HG03342 (cell line): ENCODE measurements around the gene UIMC1.
"Not testable (repeated sequence)": the region's sequence is repeated elsewhere in the genome, so short reads cannot be mapped to it uniquely, and the experiment has no call there.

Experiments
- ATAC-seq: cut with Tn5 transposase; IDR thresholded peaks from one replicate; pipeline ENCODE4 v1.9.1; 2021; ENCODE audit warnings: mild to moderate bottlenecking, moderate library complexity; ENCODE audit not compliant: unreplicated experiment

Gene UIMC1

DNA sequence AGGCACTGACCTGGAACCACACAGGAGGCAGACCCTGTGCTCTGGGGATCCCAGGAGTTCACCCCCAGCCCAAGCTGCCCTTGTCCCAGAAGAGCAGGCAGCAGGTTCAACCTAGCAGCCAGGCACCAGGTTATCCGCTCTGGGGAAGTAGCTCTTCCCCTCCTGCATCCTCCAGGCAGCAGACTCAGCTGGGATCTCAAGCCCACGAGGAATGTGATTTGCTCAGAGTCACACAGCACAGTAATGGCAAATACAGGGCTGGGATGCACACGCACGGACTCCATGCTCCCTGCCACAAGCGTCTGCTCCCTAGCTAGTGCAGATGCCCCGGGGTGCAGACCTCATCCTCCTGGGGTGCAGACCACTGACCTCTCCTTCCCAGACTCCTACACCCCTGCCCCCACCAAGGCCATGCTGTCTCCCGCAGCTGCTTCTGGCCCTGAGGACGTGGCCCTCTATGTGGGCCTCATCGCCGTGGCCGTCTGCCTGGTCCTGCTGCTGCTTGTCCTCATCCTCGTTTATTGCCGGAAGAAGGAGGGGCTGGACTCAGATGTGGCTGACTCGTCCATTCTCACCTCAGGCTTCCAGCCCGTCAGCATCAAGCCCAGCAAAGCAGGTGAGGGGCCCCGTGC is 132.9 kb downstream of the UIMC1 start:
- ATAC-seq = no peak

GRCh38 chr5:176873011-176873410 is 133.6 kb downstream of the UIMC1 start:
- not testable (repeated sequence) for ATAC-seq

GRCh38 chr5:176872586-176872985 is 134.0 kb downstream of the UIMC1 start:
- ATAC-seq = not testable (repeated sequence)

DNA sequence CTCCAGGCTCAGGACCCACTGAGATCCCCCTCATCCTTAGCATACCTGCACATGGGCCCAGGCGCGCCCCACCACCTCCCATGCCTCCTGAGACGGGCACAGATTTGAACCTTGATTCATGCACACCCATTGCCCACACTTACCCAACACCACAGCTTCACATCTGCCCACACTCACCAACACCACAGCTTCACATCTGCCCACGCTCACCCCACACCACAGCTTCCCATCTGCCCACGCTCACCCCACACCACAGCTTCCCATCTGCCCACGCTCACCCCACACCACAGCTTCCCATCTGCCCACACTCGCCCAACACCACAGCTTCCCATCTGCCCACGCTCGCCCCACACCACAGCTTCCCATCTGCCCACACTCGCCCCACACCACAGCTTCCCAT is 135.9 kb downstream of the UIMC1 start:
- not testable (repeated sequence) for ATAC-seq

- ATAC-seq = no peak
Observed at GRCh38 chr5:176870110-176870591, 136.4 kb downstream of the UIMC1 start.

GRCh38 chr5:176869501-176870109 is 137.0 kb downstream of the UIMC1 start:
- ATAC-seq = no peak

DNA sequence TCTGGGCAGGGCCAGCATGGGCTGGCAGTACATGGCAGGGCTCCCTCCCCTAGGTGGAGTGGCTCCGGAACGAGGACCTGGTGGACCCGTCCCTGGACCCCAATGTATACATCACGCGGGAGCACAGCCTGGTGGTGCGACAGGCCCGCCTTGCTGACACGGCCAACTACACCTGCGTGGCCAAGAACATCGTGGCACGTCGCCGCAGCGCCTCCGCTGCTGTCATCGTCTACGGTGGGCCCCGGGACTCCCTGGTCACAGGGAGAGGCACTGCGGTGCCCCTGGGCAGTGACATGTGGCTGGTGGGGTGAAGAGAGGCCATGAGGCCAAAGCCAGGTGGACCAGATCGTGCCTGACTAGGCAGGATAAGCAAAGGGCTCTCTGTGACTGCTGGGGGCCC is 137.8 kb downstream of the UIMC1 start:
- ATAC-seq = no peak

DNA sequence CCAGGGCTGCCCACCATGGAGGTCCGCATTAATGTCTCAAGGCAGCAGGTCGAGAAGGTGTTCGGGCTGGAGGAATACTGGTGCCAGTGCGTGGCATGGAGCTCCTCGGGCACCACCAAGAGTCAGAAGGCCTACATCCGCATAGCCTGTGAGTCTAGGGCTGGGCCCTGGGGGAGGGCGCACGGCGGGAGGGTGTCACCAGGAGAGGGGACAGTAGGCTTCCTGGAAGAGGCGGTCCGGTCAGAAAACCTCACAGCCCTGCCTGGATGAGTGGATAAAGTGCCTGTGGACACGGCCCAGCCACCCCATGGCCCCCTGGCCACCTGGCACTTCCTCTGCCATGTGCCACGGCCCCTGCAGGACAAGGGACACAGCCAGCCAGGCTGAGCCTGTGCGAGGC is 138.5 kb downstream of the UIMC1 start:
- no peak for ATAC-seq

- no peak for ATAC-seq
Observed at GRCh38 chr5:176866707-176867310, 139.8 kb downstream of the UIMC1 start.

DNA sequence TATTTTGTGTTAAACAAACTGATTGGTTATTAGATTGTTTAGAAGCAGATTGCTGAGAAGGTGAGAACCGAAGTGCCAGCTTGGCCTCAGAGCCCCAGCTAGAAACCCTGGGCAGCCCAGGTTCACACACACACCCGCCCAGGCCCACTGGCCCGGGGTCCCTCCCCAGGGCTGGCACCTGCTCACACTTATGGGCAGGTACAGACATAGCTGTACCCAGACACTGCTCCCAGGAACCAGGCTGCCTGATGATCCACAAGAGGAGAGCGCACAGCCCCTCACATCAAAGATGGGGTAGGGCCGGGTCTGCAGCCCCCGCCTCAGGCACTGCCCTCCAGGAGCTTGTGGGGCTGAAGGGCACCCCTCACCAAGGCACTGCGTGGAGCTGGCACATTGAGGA is 140.6 kb downstream of the UIMC1 start:
- no peak for ATAC-seq

DNA sequence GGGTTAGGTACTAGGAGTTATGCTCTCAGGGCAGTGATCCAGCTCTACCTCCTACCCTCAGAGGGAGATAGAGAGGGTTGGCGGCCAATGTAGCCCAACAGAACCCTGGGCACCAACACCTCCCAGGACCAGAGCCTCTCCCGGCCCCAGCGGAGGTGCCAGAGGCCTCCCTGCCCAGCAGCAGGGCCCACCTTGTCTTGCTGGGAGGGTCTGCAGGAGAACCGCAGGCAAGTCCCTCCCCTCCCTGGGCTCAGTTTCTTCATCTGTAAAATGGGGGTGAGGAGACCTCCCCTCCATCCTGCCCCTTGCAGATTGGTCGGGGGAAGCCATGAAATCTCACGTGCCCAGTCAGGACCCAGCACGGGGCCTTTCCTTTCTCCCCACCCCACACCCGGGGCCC is 141.8 kb downstream of the UIMC1 start:
- ATAC-seq = no peak

- no peak for ATAC-seq
Observed at GRCh38 chr5:176863765-176864098, 142.8 kb downstream of the UIMC1 start.

DNA sequence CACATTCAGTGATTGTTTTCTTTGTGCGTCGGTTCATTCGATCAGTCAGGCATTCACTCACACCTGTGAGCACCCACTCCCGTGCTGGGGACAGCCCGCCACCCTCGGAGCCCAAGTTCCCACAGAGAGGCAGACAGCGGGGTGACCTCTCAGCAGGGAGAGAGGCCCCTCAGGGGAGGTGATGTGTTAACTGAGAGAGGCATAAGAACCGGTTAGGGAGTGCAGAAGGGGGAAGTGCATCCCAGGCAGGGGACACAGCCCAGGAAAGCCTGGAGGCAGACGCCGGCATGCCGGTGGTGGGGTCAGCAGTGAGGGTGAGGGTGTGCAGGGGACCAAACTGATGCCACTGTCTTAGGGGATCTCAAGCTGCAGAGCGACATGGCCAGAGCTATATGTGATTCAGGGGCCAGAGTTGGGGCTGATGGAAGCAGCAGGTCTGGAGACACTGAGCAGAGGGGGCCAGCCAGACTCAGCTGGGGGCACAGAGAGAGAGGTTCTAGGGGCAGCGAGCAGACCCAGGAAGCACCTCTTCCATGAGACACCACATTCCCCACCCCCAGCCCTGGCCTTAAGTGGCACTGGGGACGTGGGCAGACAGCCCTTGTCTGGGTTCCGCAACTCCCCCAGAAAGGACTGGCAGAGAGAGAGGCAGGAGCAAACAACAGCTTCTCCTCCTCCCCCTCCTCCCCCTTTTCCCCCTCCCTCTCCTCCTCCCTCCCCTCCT is 143.4 kb downstream of the UIMC1 start:
- ATAC-seq = no peak

- no peak for ATAC-seq
Observed at GRCh38 chr5:176862330-176862995, 144.1 kb downstream of the UIMC1 start.

- ATAC-seq = no peak
Observed at GRCh38 chr5:176861276-176861675, 145.3 kb downstream of the UIMC1 start.

- no peak for ATAC-seq
Observed at GRCh38 chr5:176860381-176860780, 146.2 kb downstream of the UIMC1 start.

- ATAC-seq = no peak
Observed at GRCh38 chr5:176859916-176860315, 146.7 kb downstream of the UIMC1 start.

- no peak for ATAC-seq
Observed at GRCh38 chr5:176857894-176858273, 148.7 kb downstream of the UIMC1 start.

DNA sequence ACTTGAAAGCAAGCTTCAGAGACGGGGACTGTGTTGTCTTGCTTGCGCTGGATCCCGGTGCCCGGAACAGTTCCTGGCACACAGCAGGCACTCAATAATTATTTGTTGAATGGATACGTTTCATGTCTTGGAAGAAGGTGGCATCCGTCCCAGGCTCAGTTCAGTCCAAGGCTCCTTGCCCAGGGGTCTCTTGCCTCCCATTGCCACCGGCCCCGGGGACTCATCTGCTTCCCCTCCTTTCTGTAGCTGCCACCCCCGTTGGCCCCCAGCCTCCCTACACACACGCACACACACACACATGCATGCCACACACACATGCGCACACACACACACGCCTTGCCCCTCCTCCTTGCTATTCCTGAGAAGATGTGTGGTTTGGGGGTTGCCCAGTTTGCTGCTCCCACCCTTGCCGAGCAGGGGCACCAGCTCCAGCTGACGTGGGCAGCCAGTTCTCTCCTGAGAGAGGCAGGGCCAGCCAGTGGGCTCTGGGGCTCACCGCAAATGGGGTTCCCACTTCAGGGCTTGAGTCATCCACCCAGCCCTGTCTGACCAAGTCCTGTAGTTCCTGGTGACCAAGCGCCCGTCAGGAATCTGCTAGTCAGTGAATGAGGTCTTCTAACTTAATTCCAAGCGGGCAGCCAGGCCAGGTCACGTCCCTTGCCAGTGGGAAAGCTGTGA is 149.2 kb downstream of the UIMC1 start:
- no peak for ATAC-seq

DNA sequence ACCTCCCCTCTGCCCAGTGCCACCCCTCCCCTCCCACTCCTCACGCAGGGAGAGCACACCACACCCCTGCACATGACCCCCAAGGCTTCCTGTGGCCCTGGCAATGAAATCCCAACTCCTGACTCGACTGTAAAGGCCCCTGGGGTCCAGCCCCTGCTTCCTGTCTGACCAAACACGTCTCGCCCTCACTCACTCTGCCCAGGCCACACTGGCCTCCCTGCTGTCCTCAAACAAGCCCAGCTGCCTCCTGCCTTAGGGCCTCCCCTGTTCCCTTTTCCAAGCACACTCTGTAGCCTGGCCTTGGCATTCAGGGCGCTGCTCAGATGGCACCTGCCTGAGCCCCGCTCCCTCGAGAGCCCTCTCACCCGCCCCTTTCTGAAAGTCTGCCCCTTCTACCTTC is 149.8 kb downstream of the UIMC1 start:
- no peak for ATAC-seq

DNA sequence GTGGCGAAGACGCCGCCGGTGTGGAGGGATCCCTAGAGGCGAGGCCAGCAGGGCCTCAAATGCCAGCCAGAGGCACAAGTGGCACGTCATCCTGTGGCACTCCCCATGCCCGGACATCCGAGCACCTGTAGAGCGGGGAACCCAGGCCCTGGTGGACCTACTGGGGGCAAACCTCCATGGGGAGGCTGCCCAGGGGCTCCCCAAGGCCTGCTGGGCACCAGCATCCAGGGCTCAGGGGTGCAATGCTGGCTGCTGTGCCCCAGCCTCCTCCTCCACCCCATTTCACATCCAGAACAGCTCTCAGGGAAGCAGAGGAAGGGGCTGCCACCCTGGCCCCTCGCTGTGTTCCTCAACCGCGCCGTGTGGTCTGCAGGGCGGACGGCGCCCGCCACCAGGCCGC is 151.0 kb downstream of the UIMC1 start:
- no peak for ATAC-seq
